B cell (primary cell): ENCODE results near the gene TUBGCP2.

ENCODE experiments used
- CTCF ChIP-seq: fragments of 200-600 bp; IDR thresholded peaks from one replicate; pipeline ENCODE4 v1.8.0; 2022; ENCODE audit warnings: antibody characterized with exemption, mild to moderate bottlenecking
- EZH2 ChIP-seq: IDR thresholded peaks from 2 replicates; pipeline ENCODE4 v1.6.1; 2012; ENCODE audit warnings: borderline replicate concordance, low read depth, mild to moderate bottlenecking, moderate library complexity, low read length; ENCODE audit not compliant: insufficient read depth, poor library complexity, severe bottlenecking

DNA sequence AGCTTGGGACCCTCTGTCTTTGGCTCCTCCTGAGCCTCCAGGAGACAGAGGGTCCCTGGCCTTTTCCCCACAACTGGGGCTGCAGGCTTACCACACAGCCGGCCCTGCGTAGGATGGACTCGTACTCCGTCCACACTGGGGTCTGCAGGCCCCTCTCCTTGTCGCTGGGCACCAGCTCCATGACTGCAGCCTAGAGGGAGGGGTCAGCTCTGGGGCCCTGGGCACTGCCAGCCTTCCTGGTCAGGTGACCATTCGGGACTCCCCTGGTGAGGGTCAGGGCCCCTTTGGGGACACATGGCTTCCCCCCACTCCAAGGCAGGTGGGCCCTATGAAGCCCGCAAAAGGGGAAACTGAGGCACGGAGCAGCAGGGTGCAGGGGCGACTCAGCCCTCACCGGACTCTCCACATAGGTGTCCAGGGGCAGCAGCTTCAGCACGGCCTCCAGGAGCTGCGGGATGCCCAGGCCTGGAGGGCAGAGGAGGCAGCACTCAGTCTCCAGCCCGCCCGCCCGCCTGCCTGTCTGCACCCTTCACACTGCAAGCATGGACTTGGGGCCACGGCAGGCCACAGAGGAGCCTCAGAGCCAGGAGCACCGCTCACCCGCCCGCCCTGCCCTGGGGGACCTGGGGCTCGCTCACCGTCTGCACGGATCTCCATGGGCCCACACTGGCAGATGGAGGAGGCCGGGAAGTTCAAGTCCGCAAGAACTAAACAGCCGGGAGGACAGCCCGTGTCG, 48.0 kb upstream of the TUBGCP2 start:
- TF ChIP-seq CTCF = no peak
- no peak for TF ChIP-seq EZH2
